HepG2 (cell line): ENCODE data around the gene PPP1R13B. TPM values are rescaled to one million over a fixed set of nuclear protein-coding genes. Genes with fewer than 3 reads are reported as not detected.

Experiments
- ATAC-seq: fragments of 200-7000 bp; cut with Tn5 transposase; 3 replicates; pipeline ENCODE4 v1.9.1; 2020; ENCODE audit warnings: mild to moderate bottlenecking, moderate library complexity
- BruUV-seq: library from RNA; stranded (reverse); fragments of 400-500 nt; replicated peaks from 2 replicates; lab custom pipeline; 2021; lab: Mats Ljungman, UMichigan
- CTCF ChIA-PET: fragments of 300-600 bp; formaldehyde crosslinking; extraction: SDS; loops from one replicate; lab custom pipeline; 2021; ENCODE audit warnings: low total read pairs, inconsistent platforms, low intra/inter-chr PET ratio; lab: Yijun Ruan, JAX
- POLR2A ChIA-PET: fragments of 350-600 bp; sonication (Branson Sonifier 250); formaldehyde crosslinking; loops from one replicate; lab custom pipeline; 2020; ENCODE audit warnings: antibody characterized with exemption, inconsistent platforms; lab: Yijun Ruan, JAX
- DNase-seq: peaks from one replicate; pipeline ENCODE4 v3.0.0-alpha.2; 2015; ENCODE audit warnings: low spot score
- FAIRE-seq: peaks from 3 replicates; lab custom pipeline; 2011; peaks lifted over from hg19 to GRCh38; lab: Jason Lieb, UNC
- H2AFZ ChIP-seq: one replicate; pipeline ENCODE4 v1.6.1; 2011; ENCODE audit warnings: low read length, inconsistent platforms
- H3K27ac ChIP-seq: fragments of 300-600 bp; 3 replicates; pipeline ENCODE4 v1.8.0; 2011; ENCODE audit warnings: mixed run types, mild to moderate bottlenecking, mixed read lengths, low read length, inconsistent platforms; ENCODE audit not compliant: insufficient read depth; ENCODE audit errors: extremely low read length
- H3K27me3 ChIP-seq, 2 experiments: fragments of 200-600 bp in 1 of 2; 2 replicates in 1 of 2; 3 replicates in 1 of 2; pipeline versions ENCODE4 v1.6.0 to v1.8.0; 2011; ENCODE audit warnings: low read length in 2 of 2, mild to moderate bottlenecking in 2 of 2, moderate library complexity in 2 of 2, inconsistent platforms in 1 of 2; ENCODE audit not compliant: insufficient read depth in 2 of 2, control insufficient read depth in 1 of 2
- H3K36me3 ChIP-seq, 2 experiments: fragments of 200-600 bp in 1 of 2; replicated peaks in 1 of 2; 2 replicates in 1 of 2; 3 replicates in 1 of 2; pipeline versions ENCODE4 v1.5.1 to v1.8.0; 2011; ENCODE audit warnings: low read length in 2 of 2, inconsistent platforms in 1 of 2; ENCODE audit not compliant: insufficient read depth in 2 of 2, control insufficient read depth in 1 of 2
- H3K4me1 ChIP-seq: 2 replicates; pipeline ENCODE4 v1.5.1; 2012; ENCODE audit warnings: low read length, inconsistent platforms; ENCODE audit not compliant: insufficient read depth
- H3K4me2 ChIP-seq: 2 replicates; pipeline ENCODE4 v1.6.0; 2011; ENCODE audit warnings: low read depth, low read length, inconsistent platforms
- H3K4me3 ChIP-seq, 3 experiments: fragments of 200-600 bp in 1 of 3; sonication (generic), shearing (Covaris generic) in 1 of 3; replicated peaks in 1 of 3; 2 replicates each; pipeline ENCODE4 v1.5.1; 2011 to 2016; ENCODE audit warnings: low read length in 3 of 3, inconsistent platforms in 2 of 3, low read depth in 2 of 3, mild to moderate bottlenecking in 2 of 3, control low read depth in 1 of 3, mixed read lengths in 1 of 3; ENCODE audit not compliant: insufficient read depth in 1 of 3
- H3K79me2 ChIP-seq: one replicate; pipeline ENCODE4 v1.6.1; 2011; ENCODE audit warnings: low read length, inconsistent platforms; ENCODE audit not compliant: insufficient read depth
- H3K9ac ChIP-seq: 2 replicates; pipeline ENCODE4 v1.6.0; 2011; ENCODE audit warnings: mild to moderate bottlenecking, low read depth, low read length, inconsistent platforms; ENCODE audit not compliant: insufficient read depth
- H3K9me3 ChIP-seq: 2 replicates; pipeline ENCODE4 v1.5.1; 2012; ENCODE audit warnings: mild to moderate bottlenecking, low read length
- H4K20me1 ChIP-seq: 2 replicates; pipeline ENCODE4 v1.6.0; 2011; ENCODE audit warnings: inconsistent platforms, mild to moderate bottlenecking, low read length, moderate library complexity; ENCODE audit not compliant: insufficient read depth
- GATAD2A ChIP-seq: IDR thresholded peaks from 2 replicates; pipeline ENCODE4 v1.6.1; 2016
- ONECUT2 ChIP-seq: sonication (generic); formaldehyde crosslinking; IDR thresholded peaks from 2 replicates; pipeline ENCODE4 v1.4.0; 2020; ENCODE audit warnings: missing genetic modification reagents
- PCBP1 ChIP-seq: fragments of 200-400 bp; formaldehyde crosslinking; IDR thresholded peaks from 2 replicates; pipeline ENCODE4 v1.6.1; 2017; ENCODE audit warnings: mild to moderate bottlenecking, low read depth, low read length, borderline replicate concordance
- SATB2 ChIP-seq: sonication (generic); formaldehyde crosslinking; IDR thresholded peaks from 2 replicates; pipeline ENCODE4 v1.5.0; 2020; ENCODE audit warnings: missing genetic modification reagents
- TOPORS ChIP-seq: sonication (generic); formaldehyde crosslinking; IDR thresholded peaks from 2 replicates; pipeline ENCODE4 v1.8.0; 2023; ENCODE audit warnings: mild to moderate bottlenecking, missing genetic modification reagents
- ZKSCAN8 ChIP-seq: IDR thresholded peaks from 2 replicates; pipeline ENCODE4 v1.6.1; 2016; ENCODE audit warnings: borderline replicate concordance, missing genetic modification reagents, missing compliant biosample characterization
- ZNF256 ChIP-seq: sonication (generic); formaldehyde crosslinking; conservative IDR thresholded peaks from 2 replicates; pipeline ENCODE4 v1.4.0; 2020; ENCODE audit warnings: missing genetic modification reagents
- ZNF354B ChIP-seq: sonication (generic); formaldehyde crosslinking; IDR thresholded peaks from 2 replicates; pipeline ENCODE4 v1.8.0; 2022; ENCODE audit warnings: mild to moderate bottlenecking, missing genetic modification reagents
- ZNF550 ChIP-seq: sonication (generic); formaldehyde crosslinking; IDR thresholded peaks from 2 replicates; pipeline ENCODE4 v1.4.0; 2020; ENCODE audit warnings: mild to moderate bottlenecking, missing genetic modification reagents, borderline replicate concordance
- ZNF7 ChIP-seq: IDR thresholded peaks from 2 replicates; pipeline ENCODE4 v1.6.1; 2016; ENCODE audit warnings: missing biosample characterization, missing genetic modification reagents
- ZNF713 ChIP-seq: sonication (generic); formaldehyde crosslinking; IDR thresholded peaks from 2 replicates; pipeline ENCODE4 v1.4.0; 2020; ENCODE audit warnings: mild to moderate bottlenecking, missing genetic modification reagents
- ZSCAN30 ChIP-seq: sonication (generic); formaldehyde crosslinking; IDR thresholded peaks from 2 replicates; pipeline ENCODE4 v1.5.0; 2020; ENCODE audit warnings: mild to moderate bottlenecking, missing genetic modification reagents
- WGBS: methylation state at CpG from one replicate; pipeline ENCODE4 v1.1.6; 2017; ENCODE audit warnings: low lambda C conversion rate; 5-methylcytosine and 5-hydroxymethylcytosine counted together
- in situ Hi-C: cut with HindIII; loops from 2 replicates; pipeline ENCODE4 v1.10.0; 2017; ENCODE audit warnings: low pct_unique_long_range_greater_than_20kb; ENCODE audit not compliant: extremely low pct_ligation_motif_present
- intact Hi-C: fragments of 100-400 bp; cut with micrococcal nuclease; formaldehyde crosslinking; loops from one replicate; pipeline ENCODE4 v1.10.0; 2022; ENCODE audit not compliant: unreplicated experiment
- polyA plus RNA-seq, 8 experiments: library from polyadenylated mRNA; depleted of rRNA in 3 of 8; stranded (reverse) in 7 of 8; unstranded in 1 of 8; fragments of >200 nt; fragmentation: Illumina TruSeq in 4 of 8; extraction: Trizol in 4 of 8; gene quantifications; 2 replicates each; pipeline versions ENCODE4 v1.2.1 to v1.2.3, GENCODE V29; 2011 to 2016; ENCODE audit warnings: low read depth in 4 of 8, missing spikeins in 1 of 8, mixed read lengths in 1 of 8; ENCODE audit not compliant: insufficient read depth in 1 of 8
- total RNA-seq, 5 experiments: library from RNA; depleted of rRNA; stranded (reverse); fragments of >200 nt; fragmentation: Illumina TruSeq; extraction: Trizol; gene quantifications; 2 replicates each; pipeline ENCODE4 v1.2.3, GENCODE V29; 2016; ENCODE audit warnings: low read depth in 1 of 5
- TF ChIP-seq, protein P1 (sequence below): sonication (generic); formaldehyde crosslinking; IDR thresholded peaks from 2 replicates; pipeline ENCODE4 v1.4.0; 2020; ENCODE audit warnings: missing genetic modification reagents, borderline replicate concordance

PPP1R13B gene
- total and polyA plus RNA-seq, 2 of the 13 experiments (the other 11 are each of a cell fraction or from before 2014, with no cell fraction given): 4.6 to 9.4 TPM

DNA sequence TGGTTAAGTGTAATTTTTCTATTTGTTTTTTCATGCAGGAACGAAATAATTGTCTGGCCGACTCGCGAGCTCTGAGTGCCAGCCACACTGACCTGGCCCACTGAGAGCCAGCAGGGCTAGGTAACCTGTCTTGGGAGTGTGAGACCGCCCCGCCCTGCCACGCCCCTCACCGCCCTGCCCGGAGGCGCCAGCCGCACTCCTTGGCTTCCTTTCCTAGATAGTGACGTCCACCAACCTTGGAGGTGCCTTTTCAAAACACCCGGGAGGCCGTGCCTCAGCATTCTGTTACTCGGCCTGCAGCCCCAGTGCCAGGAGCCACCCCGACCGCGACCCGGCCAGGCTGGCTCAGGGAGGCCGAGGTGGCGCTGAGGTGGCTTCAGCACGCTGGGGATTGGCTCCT is 153.9 kb downstream of the PPP1R13B start:
- intact Hi-C loops: no loop called here
- no peak for FAIRE-seq
- no peaks in the 10 kb centered on the region for H3K79me2 ChIP-seq
- H3K27ac ChIP-seq: no peak overlapping the region
- H3K9me3 ChIP-seq: no peaks in the 10 kb centered on the region
- no peak overlapping the region for H2AFZ ChIP-seq
- peaks cover 16 to 59% of the 10 kb centered on the region in 2 experiments for H3K36me3 ChIP-seq
- DNase-seq: no peak
- no peaks in the 10 kb centered on the region for H3K27me3 ChIP-seq
- no peaks in the 10 kb centered on the region for H3K4me1 ChIP-seq
- no TSS peak for BruUV-seq
- no peak overlapping the region for H3K9ac ChIP-seq
- no peak overlapping the region for H3K4me2 ChIP-seq
- WGBS: 94% methylated on average over 22 of the region's 22 CpGs
- POLR2A ChIA-PET: no interaction called here
- in situ Hi-C loops: no loop called here
- no peak overlapping the region for H3K4me3 ChIP-seq
- no peak for ATAC-seq
- no peaks in the 10 kb centered on the region for H4K20me1 ChIP-seq
- CTCF ChIA-PET: no interaction called here
- TF ChIP-seq GATAD2A (no peak), ZNF550 (no peak), ZSCAN30 (CRISPR knock-in tag) (no peak), ZNF7 (CRISPR knock-in tag) (no peak), ZKSCAN8 (CRISPR knock-in tag) (no peak), ONECUT2 (CRISPR knock-in tag) (no peak), TOPORS (no peak), ZNF354B (CRISPR knock-in tag) (no peak), ZNF713 (no peak), PCBP1 (no peak), ZNF256 (CRISPR knock-in tag) (no peak), SATB2 (CRISPR knock-in tag) (no peak)
- TF ChIP-seq, protein P1, sequence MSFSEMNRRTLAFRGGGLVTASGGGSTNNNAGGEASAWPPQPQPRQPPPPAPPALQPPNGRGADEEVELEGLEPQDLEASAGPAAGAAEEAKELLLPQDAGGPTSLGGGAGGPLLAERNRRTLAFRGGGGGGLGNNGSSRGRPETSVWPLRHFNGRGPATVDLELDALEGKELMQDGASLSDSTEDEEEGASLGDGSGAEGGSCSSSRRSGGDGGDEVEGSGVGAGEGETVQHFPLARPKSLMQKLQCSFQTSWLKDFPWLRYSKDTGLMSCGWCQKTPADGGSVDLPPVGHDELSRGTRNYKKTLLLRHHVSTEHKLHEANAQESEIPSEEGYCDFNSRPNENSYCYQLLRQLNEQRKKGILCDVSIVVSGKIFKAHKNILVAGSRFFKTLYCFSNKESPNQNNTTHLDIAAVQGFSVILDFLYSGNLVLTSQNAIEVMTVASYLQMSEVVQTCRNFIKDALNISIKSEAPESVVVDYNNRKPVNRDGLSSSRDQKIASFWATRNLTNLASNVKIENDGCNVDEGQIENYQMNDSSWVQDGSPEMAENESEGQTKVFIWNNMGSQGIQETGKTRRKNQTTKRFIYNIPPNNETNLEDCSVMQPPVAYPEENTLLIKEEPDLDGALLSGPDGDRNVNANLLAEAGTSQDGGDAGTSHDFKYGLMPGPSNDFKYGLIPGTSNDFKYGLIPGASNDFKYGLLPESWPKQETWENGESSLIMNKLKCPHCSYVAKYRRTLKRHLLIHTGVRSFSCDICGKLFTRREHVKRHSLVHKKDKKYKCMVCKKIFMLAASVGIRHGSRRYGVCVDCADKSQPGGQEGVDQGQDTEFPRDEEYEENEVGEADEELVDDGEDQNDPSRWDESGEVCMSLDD: no peak
